Stimulated activated CD8-positive, alpha-beta memory T cell treated with anti-CD3 and anti-CD28 coated beads, Interleukin-4, amount 100 ng/mL, for 1 hour (primary cell): ENCODE results near the gene ACYP2.
"Not testable (repeated sequence)": the region's sequence is repeated elsewhere in the genome, so short reads cannot be mapped to it uniquely, and the experiment has no call there.

Experiments
- DNase-seq, 2 donors: peaks; one replicate each; pipeline ENCODE4 v3.0.0-alpha.2; 2020; ENCODE audit warnings: low read depth in 2 of 2, low spot score in 1 of 2

Gene ACYP2

DNA sequence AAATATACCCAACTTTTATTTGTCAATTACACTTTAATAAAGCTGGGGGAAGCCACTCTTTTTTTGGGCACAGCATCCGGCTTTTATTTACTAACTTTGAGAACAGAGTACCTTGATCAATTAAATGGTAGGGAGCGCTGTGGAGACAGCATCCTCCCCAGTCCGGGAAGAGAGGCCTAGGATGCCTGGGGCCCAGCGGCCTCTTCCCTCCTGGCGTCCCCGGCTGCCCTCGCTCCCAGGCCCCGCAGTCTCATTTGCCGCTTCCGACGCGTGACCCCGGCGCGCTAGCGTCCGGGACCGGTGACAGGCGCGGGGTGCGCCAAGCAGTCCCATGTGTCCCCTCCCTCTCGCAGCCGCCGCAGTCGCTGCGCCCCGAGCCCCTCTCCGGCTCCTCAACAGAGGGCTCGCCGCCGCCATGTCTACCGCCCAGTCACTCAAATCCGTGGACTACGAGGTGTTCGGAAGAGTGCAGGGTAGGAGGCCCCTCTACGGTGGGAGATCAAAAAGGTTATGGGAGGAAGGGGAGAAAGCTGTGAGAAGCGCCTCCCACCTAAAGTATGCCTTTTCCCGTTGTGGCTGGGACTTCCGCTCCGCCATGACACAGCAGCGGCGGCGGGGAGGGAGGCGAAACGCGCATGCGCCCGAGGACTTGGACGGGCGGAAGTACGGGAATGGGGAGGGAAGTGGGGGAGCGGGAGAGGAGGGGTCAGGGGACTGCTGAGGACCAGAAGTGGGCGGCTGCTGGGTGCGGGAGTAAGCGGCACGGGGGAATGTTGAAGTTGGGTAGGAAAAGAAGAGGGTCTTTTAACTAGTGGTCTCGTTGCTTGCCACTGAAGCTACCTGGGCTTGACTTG, at the start of gene ACYP2:
TSS of gene ACYP2 (plus strand) at position 332 of the 854 bp plus-strand sequence.
- DNase-seq = peak; percentile 77 to 89

DNA sequence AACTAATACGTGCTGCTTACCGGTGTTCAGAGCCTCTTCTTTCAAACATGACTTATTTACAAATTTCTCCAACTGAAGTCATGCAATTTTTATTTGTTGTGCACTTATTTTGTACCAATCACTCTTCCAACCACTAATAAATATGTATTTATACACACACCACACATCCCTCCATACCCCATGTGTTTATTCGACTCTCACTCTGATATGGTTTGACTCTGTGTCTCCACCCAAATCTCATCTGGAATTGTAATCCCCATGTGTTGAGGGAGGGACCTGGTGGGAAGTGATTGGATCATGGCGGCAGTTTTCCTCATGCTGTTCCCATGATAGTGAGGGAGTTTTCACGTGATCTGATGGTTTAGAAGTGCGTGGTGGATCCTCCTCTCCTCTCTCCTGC, 49.5 kb upstream of the ACYP2 start:
- no peak for DNase-seq

DNA sequence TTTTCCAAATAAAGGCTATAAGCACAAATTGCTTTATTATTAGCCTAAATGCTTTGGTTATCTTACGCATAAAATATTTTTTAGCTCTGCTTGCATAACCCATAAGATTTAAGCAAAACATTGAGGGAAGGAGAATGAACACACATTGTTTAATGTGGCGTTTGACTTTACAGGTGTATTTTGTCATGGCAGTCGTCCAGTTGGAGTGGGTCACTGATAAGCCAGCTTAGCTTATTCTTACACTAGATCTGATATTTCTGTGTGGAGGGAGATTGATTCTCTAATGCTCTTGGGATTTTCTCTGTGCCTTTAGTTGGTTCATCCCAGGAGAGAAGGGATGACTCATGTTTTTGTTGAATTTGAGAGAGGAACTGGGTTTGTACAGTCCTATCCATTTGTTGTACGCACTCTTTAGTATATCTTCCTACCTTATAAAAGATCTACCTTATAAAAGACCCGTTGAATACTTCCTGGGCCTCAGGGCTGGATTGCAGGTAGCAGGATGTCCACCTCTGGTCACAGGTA, 47.5 kb upstream of the ACYP2 start:
- DNase-seq = no peak

DNA sequence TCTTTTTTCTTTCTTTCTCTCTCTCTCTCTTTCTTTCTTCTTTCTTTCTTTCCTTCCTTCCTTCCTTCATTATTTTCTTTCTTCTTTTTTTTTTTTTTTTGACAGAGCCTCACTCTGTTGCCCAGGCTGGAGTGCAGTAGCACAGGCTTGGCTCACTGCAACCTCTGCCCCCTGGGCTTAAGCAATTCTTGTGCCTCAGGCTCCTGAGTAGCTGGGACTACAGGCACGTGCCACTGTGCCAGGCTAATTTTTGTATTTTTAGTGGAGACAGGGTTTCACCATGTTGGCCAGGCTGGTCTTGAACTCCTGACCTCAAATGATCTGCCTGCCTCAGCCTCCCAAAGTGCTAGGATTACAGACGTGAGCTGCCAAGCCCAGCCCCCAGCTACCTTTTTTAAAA, 42.9 kb upstream of the ACYP2 start:
- not testable (repeated sequence) for DNase-seq

DNA sequence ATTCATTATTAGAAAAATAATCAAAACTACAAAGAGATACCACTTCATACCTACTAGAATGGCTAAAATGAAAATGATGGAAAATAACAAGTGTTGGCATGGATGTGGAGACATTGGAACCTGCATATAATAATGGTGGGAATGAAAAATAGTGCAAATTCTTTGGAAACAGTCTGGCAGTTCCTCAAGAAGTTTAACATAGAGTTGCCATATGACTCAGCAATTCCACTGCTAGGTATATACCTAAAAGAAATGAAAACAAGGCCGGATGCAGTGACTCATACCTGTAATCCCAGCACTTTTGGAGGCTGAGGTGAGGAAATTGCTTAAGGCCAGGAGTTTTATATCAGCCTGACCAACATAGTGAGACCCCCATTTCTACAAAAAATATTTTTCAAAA, 41.6 kb upstream of the ACYP2 start:
- no peak for DNase-seq

DNA sequence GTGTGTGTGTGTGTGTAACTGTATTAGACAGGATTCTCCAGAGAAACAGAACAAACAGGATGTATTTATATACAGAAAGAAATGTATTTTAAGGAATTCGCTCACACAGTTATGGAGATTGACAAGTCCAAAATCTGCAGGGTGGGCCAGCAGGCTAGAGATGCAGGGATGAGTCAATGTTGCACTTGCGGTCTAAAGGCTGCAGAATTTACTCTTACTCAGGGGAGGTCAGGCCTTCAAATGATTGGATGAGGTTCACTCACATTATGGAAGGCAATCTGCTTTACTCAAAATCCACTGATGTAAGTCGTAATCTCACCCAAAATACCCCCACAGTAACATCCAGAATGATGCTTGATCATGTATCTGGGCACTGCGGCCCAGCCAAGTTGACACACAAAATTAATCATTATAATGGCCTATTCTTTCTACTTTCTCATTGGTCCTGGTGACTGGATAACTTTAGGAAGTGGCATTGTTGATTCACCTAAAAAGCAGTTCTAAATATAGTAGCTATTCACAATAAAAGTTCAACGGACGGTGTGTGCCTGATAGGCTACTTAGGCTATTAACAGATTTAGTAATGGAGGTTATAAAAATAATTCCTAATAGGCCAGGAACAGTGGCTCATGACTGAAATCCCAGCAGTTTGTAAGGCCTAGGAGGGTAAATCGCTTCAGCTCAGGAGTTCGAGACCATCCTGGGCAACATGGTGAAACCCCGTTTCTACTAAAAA, 40.6 kb upstream of the ACYP2 start:
- no peak for DNase-seq

DNA sequence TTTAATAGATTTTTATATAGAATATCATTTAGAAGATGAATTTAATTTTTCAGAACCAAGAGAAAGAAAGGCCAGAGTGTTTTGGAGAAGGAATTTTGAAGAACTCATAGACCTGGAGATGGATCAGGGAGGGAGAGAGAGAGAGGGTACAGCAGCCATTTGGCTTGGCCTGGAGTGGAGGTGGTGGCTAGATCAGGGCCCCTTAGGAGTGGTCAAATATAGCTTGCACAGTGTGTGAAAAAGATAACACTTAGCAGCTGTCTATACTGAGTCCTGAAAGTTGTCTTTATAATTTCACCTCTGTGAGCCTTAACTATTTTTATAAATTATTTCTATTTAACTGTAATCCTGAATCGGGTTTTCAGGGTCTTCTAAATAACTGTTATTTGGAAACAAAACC, 38.8 kb upstream of the ACYP2 start:
- no peak for DNase-seq

DNA sequence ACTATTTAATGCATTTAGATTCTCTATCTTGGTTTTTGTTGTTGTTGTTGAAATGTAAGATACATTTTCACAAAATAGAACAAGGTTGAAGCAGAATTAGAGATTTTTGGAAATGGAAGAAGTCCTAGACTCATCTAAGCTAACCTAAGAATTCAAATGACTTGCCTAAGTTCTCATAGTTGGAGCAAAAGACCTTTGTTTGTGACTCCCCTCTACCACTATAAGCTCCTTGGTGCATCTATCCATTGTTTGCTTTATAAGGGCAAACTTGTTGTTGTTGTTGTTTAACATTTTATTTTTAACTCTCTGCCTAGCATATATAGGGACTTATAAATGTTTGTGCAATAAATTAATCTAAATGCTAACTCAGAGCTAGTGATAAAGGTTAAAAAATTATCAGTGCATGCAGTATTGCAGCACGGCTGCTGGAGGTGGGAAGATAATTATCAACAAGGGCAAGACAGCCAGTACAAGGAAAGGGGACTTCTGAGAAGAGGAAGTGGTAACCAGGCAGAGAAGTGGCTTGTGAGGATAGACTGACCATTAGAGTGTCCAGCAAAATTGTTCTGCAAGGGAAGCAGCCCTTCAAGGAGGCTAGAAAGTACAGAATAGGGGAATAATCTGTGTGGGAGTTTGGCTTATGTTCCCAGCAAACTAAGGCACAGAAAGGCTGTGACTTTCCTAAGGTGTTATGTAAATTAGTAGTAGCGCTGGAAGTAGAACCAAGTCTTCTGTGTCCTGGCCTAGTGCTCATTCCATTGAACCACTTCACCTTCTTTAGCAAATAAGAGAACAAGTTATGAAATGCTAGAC, 38.1 kb upstream of the ACYP2 start:
- DNase-seq = no peak

DNA sequence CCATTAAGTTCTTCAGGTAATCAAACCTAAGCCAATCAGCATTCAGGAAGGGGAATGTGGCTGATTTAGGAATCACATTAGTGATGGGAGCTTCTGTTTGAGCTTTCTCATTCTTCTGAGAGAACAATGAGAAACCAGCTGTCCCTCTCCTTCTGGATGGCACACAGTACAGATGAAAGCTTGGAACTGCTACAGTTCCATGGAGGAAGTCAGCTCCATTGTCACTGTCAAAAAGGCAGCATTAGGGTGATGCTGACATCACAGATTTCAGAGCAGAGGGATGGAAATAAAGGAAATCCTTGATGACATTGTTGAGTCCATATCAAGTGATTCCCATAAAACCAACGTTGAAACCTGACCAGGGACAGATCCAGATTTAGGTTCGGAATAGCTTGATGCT, 36.1 kb upstream of the ACYP2 start:
- DNase-seq = no peak

DNA sequence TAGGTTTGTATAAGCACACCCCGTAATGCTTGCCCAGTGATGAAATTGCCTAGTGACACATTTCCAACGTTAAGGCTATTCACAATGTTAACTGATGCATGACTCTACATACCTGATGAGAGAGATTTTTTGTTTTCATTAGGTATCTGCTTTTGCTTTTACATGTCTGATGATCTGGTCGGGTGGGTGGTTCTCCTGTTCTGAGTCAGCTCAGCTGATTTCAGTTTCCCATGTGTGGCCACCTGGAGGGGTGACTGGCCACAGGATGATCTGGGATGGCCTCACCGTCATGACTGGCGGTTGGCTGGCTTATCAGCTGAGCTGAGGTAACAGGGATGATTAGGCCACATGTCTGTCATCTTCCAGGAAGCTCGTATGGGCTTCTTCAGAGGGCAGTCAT, 33.8 kb upstream of the ACYP2 start:
- no peak for DNase-seq

DNA sequence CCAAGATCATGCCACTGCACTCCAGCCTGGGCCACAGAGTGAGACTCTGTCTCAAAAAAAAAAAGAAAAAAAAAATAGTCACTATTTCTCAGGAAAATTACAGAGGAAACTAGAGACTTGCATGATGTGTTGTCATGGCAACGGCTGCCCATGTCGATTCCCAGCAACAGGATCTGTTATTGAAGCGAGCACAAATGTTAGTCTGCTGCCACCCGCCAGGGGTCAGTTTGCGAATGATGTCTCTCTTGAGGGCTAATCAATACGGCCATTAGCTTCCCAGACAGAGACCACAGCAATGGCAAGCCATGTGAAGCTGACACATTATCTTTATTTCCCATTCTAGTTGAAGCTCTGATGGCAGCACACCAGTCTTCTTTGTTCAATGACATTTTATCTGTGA, 32.4 kb upstream of the ACYP2 start:
- no peak for DNase-seq

DNA sequence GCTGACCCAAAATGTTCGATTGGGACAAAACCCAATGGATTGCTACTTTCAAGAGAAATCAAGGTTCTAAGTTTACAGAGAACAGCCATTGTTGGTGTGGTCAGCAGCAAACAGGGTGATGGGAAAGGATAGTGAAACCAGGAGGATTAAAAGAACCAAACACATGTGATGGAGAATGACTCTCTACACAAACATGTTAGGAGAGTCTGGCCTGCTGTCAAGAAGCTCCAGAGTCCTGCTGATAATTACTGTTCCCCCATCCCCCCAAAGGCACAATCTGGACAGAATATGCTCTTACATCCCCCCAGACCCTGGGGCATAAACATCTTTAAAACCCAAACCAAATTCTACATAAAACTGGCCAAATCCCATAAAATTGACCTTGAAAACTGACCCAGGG, 32.0 kb upstream of the ACYP2 start:
- DNase-seq = no peak

DNA sequence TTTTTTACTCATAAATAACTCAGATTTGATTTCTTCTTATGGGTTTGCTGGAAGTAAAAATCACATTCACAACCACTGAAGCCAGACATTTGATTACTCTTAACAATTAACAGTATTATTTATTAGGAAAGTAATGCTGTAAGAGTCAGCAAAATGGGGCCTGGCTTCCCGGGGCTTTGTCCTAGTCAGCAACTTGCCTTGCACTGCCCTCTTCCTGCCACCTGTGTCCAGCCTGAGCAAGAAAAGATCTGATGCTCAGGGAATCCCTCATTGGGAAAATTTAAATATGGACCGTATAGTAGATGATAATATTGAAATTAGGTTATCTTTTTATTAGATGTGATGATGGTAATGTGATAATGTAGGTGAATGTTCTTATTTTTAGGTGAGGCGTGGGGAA, 30.8 kb upstream of the ACYP2 start:
- no peak for DNase-seq

DNA sequence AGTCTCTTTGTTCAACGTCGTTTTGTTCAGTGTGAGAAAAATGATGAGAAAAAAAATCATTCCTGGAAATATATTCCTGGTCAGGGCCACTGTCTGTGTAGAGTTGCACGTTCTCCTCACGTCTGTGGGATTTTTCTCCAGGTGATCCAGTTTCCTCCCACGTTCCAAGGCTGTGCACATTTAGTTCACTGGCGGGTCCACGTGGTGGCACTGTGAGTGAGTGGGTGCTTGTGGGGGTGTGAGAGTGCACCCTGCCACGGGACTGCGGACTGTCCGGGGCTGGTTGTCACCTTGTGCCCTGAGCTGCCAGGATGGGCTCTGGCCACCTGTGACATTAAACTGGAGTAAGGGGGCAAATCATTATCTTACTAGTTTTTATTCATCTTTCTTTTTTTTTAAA, 30.3 kb upstream of the ACYP2 start:
- no peak for DNase-seq

DNA sequence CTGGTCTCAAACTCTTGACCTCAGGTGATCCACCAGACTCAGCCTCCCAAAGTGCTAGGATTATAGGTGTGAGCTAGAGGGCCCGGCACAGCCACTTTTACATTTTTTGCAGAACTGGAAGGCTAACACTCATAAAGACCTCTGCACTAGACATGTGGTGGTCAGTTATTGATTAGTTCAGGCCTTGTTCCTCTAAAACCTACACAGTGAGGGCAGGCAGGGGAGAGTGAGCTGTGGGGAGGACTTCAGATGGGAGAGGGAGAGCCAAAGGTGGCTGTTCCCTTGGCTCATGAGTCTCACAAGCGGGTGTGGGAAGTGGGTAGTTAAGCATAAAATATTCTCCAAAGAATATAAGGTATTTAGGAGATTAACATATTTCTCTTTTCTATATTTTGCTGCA, 29.3 kb upstream of the ACYP2 start:
- DNase-seq = no peak

DNA sequence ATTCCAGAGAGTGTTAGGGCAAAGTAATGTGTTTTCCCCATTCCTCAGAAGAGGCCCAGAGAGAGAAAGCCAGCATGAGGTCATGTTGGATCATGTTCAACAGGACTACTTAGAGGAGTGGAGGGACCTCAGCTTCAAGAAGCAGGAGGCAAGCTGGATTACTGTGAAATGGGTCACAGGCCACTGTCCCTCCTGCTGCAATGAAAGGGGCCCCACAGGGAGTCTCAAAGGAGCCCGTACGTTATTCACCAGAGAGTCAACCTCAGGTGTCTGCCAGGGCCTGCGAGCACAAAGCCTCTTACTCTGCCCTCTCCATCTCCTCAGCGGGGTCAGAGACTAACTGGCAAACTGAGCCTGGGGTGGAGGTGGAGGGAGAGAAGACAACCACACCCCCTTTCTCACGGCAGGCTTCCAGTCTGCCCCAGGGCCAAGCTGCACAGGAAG, 27.2 kb upstream of the ACYP2 start:
- DNase-seq = no peak

DNA sequence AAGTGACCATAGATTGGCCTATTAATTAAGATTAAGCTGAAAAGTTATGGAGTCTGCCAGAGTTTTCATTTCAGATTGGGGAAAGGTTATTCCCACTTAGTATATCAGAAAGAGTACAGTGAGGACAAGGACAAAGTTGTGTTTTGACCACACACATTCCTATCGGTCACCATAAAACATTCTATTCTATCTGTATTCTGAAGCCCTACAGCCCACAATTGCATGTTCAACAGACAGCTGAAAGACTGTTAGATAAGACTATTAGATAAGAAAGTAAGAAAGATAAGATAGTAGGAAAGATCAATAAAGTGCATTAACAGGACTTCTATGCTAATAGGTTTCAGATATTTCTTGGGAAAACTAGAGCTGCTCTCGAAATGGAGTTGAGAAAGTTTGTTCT, 26.7 kb upstream of the ACYP2 start:
- DNase-seq = no peak

DNA sequence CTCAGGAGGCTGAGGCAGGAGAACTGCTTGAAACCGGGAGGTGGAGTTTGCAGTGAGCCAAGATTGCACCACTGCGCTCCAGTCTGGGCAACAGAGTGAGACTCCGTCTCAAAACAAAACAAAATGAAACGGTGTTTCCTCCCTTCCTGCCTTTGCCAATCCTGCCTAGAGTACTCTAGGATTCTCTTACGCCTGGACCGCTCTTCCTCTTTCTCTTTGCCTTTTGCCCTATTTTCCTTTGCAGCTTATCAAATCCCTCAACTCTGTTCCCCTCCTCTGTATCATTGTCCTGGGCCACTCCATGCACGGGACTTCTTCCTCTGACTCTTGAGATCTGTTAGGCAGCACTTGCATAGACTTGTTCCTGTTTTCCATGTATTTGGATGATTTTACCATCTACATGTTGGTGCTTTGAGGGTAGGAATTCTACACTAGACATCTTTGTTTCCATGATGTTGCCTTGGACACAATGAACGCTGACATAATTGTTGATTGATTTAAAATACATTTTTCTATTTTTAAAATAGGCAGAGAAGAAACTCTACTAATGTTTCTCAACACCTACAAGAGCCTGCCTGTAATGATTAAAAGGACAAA, 24.8 kb upstream of the ACYP2 start:
- no peak for DNase-seq

DNA sequence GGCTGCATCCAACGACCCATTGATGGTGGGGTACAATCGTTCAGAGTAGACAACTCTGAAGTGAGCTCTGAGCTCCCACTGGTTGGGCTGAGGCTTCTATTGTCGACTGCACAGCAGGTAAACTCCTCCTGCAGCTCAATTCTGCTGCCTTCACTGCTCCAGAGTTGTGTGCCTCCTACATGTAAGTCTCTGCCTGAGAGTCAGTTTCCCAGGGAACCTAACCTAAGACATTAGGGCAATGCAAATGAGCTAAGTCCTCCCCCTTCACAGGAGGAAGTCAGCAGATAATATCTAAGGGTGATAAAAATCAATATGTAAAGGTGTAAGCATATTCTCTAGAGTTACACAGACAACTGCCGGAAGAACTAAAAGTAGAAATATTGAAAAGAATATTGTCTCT, 22.5 kb upstream of the ACYP2 start:
- no peak for DNase-seq

DNA sequence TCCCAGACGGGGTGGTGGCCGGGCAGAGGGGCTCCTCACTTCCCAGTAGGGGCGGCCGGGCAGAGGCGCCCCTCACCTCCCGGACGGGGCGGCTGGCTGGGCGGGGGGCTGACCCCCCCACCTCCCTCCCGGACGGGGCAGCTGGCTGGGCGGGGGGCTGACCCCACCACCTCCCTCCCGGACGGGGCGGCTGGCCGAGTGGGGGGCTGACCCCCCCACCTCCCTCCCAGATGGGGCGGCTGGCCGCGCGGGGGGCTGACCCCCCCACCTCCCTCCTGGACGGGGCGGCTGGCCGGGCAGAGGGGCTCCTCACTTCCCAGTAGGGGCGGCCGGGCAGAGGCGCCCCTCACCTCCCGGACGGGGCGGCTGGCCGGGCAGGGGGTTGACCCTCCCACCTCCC, 20.0 kb upstream of the ACYP2 start:
- not testable (repeated sequence) for DNase-seq

DNA sequence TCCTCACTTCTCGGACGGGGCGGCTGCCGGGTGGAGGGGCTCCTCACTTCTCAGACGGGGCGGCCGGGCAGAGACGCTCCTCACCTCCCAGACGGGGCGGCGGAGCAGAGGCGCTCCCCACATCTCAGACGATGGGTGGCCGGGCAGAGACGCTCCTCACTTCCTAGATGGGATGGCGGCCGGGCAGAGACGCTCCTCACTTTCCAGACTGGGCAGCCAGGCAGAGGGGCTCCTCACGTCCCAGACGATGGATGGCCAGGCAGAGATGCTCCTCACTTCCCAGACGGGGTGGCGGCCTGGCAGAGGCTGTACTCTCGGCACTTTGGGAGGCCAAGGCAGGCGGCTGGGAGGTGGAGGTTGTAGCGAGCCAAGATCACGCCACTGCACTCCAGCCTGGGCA, 19.3 kb upstream of the ACYP2 start:
- not testable (repeated sequence) for DNase-seq
